Measurements from ENCODE around the gene RAB11FIP5. TPM values are rescaled to one million over a fixed set of nuclear protein-coding genes. Genes with fewer than 3 reads are reported as not detected.
A peak's percentile ranks its signal among the peaks of the same experiment; 100 is the strongest.
"Not testable (repeated sequence)": the region's sequence is repeated elsewhere in the genome, so short reads cannot be mapped to it uniquely, and the experiment has no call there.

Gene RAB11FIP5
- total RNA-seq, 1 donor from 2014 or later = 18.7 TPM

DNA sequence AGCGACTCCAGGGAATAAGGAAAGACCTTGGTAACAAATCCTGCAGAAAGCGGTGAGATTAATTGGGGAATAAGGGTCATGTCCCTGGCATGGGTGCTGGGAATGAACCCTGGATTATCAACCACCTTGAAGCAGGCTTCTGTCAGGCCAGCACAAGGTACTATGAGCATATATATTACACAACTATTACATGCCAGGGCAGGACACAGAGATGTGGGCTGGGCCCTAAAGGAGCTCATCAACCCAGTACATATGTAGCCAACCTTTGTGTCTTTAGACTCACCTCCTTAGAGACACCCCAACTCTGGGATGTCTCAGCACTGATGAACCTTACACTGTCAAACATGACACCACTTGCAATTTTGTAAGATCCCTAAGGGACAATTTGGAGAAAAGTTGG, 44.6 kb downstream of the RAB11FIP5 start:
- Mint-ChIP-seq H3K4me1 (ENCODE audit: unreplicated experiment) (peaks cover 43% of the 10 kb centered on the region), H3K9me3 (no peaks in the 10 kb centered on the region), H3K27ac (peak overlapping the region; percentile 49), H3K4me3 (peak overlapping the region; percentile 80), H3K27me3 (no peaks in the 10 kb centered on the region), H3K36me3 (peaks cover 8% of the 10 kb centered on the region)
- DNase-seq (ENCODE audit: extremely low spot score, unreplicated experiment) = no peak
- TF ChIP-seq, protein P1, sequence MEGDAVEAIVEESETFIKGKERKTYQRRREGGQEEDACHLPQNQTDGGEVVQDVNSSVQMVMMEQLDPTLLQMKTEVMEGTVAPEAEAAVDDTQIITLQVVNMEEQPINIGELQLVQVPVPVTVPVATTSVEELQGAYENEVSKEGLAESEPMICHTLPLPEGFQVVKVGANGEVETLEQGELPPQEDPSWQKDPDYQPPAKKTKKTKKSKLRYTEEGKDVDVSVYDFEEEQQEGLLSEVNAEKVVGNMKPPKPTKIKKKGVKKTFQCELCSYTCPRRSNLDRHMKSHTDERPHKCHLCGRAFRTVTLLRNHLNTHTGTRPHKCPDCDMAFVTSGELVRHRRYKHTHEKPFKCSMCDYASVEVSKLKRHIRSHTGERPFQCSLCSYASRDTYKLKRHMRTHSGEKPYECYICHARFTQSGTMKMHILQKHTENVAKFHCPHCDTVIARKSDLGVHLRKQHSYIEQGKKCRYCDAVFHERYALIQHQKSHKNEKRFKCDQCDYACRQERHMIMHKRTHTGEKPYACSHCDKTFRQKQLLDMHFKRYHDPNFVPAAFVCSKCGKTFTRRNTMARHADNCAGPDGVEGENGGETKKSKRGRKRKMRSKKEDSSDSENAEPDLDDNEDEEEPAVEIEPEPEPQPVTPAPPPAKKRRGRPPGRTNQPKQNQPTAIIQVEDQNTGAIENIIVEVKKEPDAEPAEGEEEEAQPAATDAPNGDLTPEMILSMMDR (conservative IDR thresholded peaks at IDR 0.05) = no peak

DNA sequence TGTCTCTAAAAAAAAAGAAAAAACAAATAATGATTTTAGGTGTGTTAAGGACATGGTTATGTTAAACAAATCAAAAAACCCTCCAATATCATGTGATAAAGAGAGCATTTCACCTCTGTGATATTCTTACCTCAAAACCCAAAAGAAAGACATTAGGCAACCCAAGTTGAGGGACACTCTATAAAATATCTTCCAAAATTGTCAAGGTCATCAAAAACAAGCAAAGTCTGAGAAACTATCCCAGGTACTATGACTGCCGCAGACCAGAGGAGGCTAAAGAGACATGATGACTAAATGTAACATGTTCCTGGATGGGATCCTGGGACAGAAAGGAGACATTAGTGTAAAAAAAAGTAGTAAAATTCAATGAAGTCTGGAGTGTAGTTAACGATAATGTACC, 45.7 kb downstream of the RAB11FIP5 start:
- H3K9me3 Mint-ChIP-seq = no peaks in the 10 kb centered on the region
- DNase-seq (ENCODE audit: extremely low spot score, unreplicated experiment) = no peak
- H3K4me3 Mint-ChIP-seq = peak overlapping the region; percentile 51
- peaks cover 8% of the 10 kb centered on the region for H3K36me3 Mint-ChIP-seq
- H3K27ac Mint-ChIP-seq = no peak overlapping the region
- TF ChIP-seq, protein P1 (conservative IDR thresholded peaks at IDR 0.05) = no peak
- peaks cover 39% of the 10 kb centered on the region for H3K4me1 Mint-ChIP-seq (ENCODE audit: unreplicated experiment)
- no peaks in the 10 kb centered on the region for H3K27me3 Mint-ChIP-seq

DNA sequence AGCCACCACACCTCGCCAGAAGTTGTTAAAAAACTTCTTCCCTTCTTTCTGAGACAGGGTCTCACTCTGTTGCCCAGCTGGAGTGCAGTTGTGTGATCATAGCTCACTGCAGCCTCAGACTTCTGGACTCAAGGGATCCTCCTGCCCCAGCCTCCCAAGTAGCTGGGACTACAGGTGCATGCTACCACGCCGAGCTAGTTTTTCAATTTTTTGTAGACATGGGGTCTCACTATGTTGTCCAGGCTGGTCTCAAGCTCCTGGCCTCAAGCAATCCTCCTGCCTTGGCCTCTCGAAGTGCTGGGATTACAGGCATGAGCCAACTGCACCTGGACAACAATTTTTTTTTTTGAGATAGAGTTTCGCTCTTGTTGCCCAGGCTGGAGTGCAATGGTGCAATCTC, 47.7 kb downstream of the RAB11FIP5 start:
- H3K27ac Mint-ChIP-seq = not testable (repeated sequence)

DNA sequence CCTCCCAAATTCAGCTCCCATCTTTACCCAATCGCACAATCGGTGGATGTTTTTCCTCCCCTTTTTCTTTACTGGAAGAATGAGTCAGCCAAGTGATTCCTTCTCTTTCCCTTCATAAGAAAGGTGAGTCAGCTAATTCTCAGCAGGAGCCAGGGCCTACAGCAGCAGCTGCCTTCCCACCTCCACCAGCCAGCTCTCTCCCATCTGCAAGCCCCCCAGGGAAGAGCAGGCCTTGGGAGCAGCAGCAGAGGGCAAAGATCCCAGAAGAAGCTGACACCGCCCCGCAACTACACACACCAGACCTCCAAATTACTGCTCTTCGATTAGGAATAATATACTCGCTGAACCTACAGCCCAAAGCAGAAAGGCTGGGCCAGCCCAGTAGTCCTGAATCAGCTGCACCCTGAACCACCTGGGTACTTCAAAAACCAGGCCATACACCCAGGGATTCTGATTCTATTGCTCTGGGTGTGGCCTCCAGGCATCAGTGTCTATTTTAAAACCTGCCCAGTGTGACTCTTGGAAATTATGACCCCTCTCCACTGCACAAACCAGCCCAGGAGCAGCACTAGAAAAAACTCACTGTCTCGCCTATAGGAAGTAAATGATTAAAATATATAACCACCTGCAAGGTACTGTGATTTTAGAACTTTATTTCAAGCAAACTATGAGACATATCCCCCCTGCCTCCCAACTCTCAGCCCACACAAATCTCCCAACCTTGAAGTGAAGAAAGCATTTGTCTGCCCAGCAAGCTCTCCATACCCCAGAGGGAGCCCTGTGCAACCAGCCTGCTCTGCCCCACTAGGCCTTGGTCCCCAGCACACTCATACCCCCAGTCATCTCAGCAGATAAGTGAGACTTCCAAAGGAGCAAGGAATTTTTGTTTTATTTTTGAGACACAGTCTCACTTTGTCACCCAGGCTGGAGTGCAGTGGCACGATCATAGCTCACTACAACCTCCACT, 48.6 kb downstream of the RAB11FIP5 start:
- Mint-ChIP-seq H3K9me3 (no peaks in the 10 kb centered on the region), H3K27ac (peak overlapping the region; percentile 34), H3K27me3 (no peaks in the 10 kb centered on the region), H3K36me3 (peaks cover 16% of the 10 kb centered on the region), H3K4me3 (no peak overlapping the region), H3K4me1 (ENCODE audit: unreplicated experiment) (peaks cover 27% of the 10 kb centered on the region)
- DNase-seq (ENCODE audit: extremely low spot score, unreplicated experiment) = no peak
- TF ChIP-seq, protein P1 (conservative IDR thresholded peaks at IDR 0.05) = no peak

More for the DNA sequence above, 47.7 kb downstream of the RAB11FIP5 start:
- not testable (repeated sequence) for H3K9me3 Mint-ChIP-seq; DNase-seq (ENCODE audit: extremely low spot score, unreplicated experiment); H3K27me3 Mint-ChIP-seq; H3K4me3 Mint-ChIP-seq
- Mint-ChIP-seq H3K36me3 (peaks cover 11% of the 10 kb centered on the region), H3K4me1 (ENCODE audit: unreplicated experiment) (peaks cover 34% of the 10 kb centered on the region)

DNA sequence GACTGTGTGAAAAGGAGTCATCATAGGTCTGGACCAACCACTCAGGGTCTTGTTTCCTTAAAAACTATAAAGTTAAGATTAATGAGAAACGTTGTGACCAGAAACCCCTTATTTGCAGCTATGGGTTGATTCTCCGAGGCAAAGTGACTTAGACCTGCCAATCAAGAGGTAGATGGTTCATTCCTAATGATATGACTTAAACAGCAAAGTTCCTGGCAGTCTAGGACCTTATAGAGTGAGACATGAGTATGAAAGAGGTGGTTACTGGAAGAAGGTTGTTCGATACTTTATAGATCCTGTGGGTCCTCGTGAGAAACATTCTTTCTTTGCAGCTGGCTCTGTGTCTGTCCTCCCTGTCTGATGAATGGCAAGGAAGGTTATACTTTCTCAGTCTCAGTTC, 49.3 kb downstream of the RAB11FIP5 start:
- peaks cover 16% of the 10 kb centered on the region for H3K36me3 Mint-ChIP-seq
- H3K9me3 Mint-ChIP-seq = no peaks in the 10 kb centered on the region
- H3K4me1 Mint-ChIP-seq (ENCODE audit: unreplicated experiment) = peaks cover 20% of the 10 kb centered on the region
- no peak for DNase-seq (ENCODE audit: extremely low spot score, unreplicated experiment)
- no peak overlapping the region for H3K4me3 Mint-ChIP-seq
- TF ChIP-seq, protein P1 (conservative IDR thresholded peaks at IDR 0.05) = no peak
- no peaks in the 10 kb centered on the region for H3K27me3 Mint-ChIP-seq
- peak overlapping the region; percentile 3 for H3K27ac Mint-ChIP-seq

DNA sequence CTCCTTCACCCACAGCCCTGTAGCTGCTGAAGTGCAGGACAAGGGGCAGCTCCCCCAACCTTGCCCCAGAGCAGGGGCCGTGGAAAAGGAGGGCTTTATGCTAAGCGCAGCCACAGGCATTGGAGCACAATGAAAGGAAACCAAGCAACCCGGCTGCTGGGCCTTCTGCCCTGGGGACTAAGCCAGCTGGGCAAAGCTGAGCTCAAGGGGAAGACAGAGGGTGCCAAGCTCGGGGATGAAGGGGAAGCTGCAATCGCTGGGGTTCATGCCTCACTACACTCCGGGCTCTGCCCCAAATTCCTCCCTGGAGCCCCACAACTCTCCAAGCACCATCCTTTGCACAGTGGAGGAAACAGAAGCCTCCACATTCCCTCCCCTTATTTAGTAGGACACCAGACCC, 53.6 kb downstream of the RAB11FIP5 start:
- no peak for DNase-seq (ENCODE audit: extremely low spot score, unreplicated experiment)
- Mint-ChIP-seq H3K27ac (no peak overlapping the region), H3K9me3 (no peaks in the 10 kb centered on the region), H3K36me3 (peaks cover 30% of the 10 kb centered on the region), H3K4me1 (ENCODE audit: unreplicated experiment) (peaks cover 8% of the 10 kb centered on the region), H3K27me3 (no peaks in the 10 kb centered on the region), H3K4me3 (no peak overlapping the region)
- TF ChIP-seq, protein P1 (conservative IDR thresholded peaks at IDR 0.05) = no peak

All from type B pancreatic cell (in vitro differentiated cells).